Activated CD4-positive, alpha-beta T cell treated with anti-CD3 and anti-CD28 coated beads for 4 hours (primary cell): ENCODE results near the gene NPY2R.

Source experiments
- DNase-seq, 2 donors: peaks; one replicate each; pipeline ENCODE4 v3.0.0-alpha.2; 2020

The NPY2R gene, protein sequence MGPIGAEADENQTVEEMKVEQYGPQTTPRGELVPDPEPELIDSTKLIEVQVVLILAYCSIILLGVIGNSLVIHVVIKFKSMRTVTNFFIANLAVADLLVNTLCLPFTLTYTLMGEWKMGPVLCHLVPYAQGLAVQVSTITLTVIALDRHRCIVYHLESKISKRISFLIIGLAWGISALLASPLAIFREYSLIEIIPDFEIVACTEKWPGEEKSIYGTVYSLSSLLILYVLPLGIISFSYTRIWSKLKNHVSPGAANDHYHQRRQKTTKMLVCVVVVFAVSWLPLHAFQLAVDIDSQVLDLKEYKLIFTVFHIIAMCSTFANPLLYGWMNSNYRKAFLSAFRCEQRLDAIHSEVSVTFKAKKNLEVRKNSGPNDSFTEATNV

DNA sequence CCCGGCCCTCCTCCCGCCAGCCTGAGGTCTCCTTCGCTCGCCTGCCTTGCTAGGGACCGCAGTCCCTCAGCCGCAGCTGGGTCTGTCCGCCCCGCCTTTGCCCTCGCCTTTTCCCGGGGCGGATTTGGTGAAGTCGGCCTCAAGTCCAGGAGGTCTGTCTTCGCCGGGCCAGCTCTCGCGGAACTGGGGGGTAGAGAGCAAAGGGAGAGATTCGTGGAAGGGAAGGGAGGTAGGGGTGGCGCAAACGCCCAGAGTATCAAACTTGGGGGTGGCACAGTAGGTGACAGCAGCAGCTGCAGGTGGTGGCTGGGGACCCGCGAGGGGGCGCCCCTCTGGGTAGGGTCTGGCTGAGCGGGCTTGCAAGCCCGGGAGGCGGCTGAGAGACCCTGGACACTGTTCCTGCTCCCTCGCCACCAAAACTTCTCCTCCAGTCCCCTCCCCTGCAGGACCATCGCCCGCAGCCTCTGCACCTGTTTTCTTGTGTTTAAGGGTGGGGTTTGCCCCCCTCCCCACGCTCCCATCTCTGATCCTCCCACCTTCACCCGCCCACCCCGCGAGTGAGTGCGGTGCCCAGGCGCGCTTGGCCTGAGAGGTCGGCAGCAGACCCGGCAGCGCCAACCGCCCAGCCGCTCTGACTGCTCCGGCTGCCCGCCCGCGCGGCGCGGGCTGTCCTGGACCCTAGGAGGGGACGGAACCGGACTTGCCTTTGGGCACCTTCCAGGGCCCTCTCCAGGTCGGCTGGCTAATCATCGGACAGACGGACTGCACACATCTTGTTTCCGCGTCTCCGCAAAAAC lies at the start of gene NPY2R:
TSS of gene NPY2R (plus strand) at position 379 of the 797 bp plus-strand sequence. CDS start 5,304 bp downstream, outside the sequence.
- no peak for DNase-seq

GRCh38 chr4:155161357-155161756 lies 47.1 kb upstream of the NPY2R start:
- DNase-seq = no peak

DNA sequence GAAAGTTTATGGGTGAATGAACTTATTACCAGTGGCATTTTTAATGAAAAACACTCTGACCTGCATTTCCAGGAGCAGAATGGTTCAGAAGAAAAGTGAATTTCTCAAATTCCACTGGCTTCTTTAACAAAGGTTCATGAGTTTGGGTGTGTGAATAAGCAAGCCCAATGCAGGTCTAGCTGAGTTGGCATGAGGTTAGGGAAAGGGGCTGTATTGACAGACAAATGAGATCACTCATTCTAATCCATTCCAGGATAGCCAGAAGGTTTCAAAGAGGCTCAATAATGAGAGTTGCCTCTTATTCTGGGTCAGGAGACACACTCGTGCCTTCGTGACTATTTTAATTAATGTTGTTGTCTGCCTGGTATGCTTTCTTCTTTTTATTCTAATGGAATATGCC lies 43.7 kb upstream of the NPY2R start:
- DNase-seq = no peak

DNA sequence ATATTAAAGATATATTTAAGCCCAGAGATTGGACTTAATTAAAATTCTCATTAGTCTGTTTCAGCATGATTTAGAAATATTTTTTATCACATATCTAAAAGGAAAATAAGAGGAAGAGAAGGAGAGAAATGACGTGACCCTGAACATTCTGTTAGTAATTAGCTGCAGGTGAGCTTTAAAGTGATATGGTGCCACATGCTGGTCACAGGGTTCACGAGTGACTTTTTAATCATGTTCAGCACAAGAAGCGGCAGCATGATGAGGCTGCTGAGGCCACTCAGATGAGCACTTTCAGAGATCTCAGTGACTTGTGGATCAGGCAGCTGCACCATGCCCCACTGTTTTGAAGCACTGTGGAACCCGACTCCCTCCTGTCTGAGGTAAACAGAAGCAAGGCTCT lies 37.9 kb upstream of the NPY2R start:
- no peak for DNase-seq

- DNase-seq = no peak
Measured at GRCh38 chr4:155173371-155173770, 35.1 kb upstream of the NPY2R start.

DNA sequence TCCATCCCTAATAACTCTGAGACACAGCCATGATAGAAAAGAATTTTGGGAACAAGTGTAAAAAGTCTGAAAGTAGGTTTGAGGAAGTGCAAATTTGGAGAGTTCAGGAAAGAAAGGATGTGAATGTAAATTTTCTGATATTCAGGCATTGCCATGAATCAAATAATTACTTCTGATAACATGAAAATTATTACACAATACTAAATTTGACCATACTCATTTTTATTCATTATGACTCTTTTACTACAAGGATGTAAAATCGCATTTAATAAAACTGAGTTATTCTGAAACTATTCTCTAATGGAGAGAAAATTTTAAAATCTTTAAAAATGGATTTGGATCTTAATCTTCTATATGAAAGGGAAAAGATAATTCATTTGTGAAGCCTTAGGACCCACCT lies 33.8 kb upstream of the NPY2R start:
- DNase-seq = no peak

DNA sequence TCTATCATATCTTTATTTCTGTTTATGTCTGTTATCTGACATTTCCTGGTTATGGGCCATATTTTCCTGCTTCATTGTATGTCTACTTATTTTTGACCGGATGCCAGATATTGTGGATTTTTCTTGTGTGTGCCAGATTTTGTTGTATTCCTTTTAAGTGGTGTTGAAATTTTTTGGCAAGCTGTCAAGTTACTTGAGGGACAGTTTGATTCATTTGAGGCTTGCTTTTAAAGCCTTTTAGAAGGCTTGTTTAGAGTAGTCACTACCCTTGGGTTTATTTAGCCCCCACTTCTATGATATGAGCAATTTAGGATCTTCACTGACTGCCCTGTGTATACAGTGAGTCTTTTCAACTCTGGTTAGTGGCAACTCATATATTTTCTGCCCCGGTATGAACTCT lies 29.2 kb upstream of the NPY2R start:
- no peak for DNase-seq

DNA sequence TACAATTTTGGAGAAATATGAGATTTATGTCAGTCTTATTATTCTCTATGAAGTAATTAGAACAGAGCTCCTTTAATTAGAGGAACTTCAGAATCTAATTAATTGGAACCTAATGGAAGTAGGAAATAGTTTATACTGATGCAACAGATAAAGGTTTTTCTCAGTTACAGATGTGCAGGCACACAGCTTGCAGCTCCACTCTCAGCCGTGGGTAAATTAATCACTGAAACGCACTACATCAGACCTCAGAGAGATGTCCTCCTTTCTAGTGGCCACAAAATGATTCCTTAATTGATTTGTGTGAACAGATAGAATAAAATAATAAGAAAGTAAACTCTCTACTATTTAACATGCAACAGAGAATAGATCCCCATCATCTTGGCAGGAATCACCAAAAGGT lies 21.5 kb upstream of the NPY2R start:
- DNase-seq = no peak

DNA sequence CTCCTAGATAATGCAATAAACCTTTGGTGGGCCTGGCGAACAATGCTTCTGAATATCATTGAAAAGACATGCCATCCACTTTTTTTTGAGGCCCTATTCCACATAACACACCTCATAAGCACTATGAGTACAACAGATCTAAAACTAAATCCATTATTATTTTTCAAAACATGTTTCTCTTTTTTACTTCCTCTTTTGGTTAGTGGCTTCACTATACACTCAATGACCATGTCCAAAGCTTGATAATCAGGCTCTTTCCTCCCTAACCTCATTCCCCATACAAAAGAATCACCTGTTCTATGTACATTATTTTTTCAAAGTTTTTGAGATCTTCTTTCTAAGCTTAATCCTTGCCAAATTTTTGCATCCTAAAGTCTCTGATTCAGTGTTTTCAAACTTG lies 20.4 kb upstream of the NPY2R start:
- no peak for DNase-seq

DNA sequence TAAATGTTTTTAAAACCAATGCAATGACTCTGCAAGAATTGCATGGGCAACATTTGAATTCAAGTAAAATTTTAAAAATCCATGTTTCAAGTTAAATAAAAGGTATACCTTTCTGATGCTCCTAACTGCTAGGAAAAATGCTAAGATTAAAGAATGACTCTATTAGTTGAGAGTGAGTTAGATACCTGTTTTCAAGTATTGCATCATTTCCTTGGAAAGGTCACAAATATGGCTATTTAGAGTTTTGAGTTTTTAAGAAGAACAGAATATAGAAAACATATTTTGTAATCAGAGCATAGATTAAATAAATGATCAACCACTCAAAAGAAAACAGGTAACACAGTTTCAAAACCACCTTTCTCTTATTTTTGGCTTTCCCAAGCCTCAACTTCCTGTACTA lies 18.3 kb upstream of the NPY2R start:
- no peak for DNase-seq

- no peak for DNase-seq
Measured at GRCh38 chr4:155197757-155198156, 10.7 kb upstream of the NPY2R start.

DNA sequence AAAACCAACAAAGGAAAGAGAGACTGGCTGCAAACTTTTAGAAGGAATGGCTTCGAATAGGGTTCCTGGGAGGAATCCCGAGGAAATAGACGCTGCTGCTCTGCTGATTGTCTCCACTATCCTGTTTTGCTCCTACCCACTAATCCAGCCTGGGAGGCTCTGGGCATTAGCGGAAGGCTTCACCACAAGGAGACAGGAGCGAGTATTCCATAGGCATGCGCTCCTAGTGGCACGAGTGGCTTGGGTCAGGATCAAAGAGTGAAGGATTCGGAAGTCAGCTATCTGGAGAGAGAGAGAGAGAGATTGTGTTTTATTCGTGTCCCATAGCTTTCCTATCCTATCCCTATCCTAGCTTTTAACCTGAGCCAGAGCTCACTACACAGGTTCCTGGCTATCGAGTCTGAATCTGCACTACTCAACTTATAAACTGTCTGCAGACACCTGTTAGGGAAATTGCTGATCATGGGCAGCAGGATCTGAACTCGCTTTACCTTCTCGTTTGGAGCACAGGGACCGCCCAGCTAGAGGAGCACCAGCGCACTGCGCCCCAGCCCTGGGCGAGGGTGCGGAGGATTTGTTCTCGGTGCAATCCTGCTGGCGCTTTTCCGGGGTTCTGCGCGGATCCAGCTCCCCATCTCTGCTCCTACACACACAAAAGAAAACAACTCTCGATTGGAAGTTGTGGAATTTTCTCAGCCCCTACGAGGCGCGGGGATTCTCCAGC lies 740 bp upstream of the NPY2R start:
- DNase-seq = no peak

DNA sequence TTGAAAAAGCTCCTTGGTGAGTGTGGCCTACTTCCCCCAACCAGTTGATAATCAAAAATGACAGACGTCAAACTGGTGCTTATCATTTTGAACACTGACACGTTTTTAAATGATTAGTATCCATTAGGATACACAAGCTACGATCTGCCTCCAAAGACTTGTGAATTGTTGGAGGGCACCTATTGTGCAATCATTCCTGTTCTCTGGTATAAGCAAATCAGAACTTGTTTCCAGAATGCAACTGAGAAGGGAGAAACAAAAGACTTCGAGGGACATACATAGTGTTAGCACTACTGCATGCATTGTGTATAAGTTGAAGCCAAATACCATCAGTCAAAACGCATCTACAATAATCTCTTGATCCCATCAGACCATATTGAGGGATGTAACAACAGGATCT lies 11.6 kb downstream of the NPY2R start:
- DNase-seq = no peak

- no peak for DNase-seq
Measured at GRCh38 chr4:155227131-155227530, 18.7 kb downstream of the NPY2R start.

DNA sequence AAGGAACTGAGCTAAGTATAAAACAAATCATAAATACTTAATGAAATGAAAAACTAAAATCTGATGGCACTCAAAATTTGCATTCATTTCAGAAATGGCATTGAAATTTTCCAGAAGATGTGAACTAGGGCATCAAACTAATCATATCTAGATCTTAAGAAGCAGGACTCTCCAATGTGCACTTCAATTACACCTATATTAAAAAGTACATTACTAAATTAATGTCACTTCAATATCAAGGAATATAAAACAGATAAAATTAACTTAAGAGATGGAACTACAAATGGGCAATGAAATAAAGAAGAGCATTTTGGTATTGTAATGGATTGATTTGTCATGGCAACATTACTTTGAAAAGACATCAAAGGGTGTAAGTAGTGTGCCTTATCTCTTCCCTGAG lies 20.3 kb downstream of the NPY2R start:
- DNase-seq = no peak

- no peak for DNase-seq
Measured at GRCh38 chr4:155232432-155232831, 24.0 kb downstream of the NPY2R start.

DNA sequence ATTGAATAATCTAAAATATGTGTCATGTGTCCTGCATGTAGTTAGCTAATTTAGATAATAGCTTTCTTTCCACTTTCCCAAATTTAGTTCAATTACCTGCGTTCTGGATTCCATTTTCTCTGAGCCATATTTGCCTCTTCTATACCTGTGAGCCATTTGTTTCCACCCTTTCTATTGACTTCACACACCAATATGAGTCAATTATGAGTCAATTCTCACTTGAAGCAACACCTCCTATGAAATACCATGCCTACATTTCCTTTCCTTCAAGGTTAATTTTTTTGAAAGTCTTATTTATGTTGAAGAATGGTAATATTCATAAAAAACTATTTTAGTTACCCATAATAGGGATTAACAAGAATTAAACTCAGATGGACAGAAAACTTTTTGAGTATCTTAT lies 25.8 kb downstream of the NPY2R start:
- no peak for DNase-seq

DNA sequence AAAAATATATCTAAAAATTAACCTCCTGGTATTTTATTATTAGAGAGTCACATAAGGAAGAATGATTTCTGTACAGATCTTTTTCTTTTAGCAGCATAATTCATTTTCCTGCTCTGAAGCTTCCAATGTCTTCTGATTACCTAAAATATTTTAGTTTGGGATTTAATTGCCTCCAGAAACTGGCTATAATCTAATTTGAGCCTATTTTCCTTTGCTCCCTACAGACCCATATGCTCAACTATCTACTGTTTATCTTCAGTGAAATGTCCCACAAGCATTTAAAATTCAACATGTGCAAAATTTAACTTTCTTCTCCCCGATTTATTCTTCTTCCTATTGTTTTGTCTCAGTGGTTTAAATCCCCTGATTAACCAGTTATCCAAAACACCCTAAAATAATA lies 29.1 kb downstream of the NPY2R start:
- no peak for DNase-seq

GRCh38 chr4:155241225-155241624 lies 32.8 kb downstream of the NPY2R start:
- DNase-seq = no peak

DNA sequence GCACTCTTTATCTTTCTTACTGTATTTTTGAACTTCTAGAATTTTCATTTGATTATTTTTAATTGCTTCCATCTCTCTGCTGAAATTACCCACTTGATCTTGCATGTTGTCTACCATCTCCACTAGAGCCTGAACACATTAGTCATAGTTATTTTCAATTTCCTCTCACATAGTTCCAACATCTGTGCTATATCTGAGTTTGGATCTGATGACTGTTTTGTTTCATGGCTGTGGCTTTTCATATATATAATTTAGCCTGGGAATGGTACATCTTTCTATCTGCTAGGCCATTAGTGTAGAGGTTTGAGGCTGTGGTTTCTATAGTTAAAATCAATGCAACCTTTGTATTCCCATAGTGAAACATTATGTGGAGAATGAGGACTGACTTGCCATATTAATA lies 33.2 kb downstream of the NPY2R start:
- DNase-seq = no peak

DNA sequence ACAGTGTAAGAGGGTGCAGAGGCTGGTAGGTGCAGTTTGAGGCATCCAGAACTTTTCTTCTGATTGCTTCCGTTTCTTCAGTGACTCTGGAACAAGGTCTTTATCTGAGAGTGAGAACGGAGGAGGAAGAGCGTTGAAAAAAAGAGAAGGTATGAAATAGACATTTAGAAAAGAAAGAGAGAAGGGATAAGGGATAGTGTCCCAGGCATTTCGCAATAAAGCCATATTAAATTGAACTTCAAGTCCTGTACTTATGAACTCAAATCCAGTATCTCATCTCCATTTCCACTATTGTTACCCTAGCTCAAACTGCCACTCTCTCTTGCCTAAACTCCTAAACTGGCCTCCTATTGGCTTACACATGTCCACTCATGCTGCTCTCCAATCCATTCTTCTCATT lies 36.7 kb downstream of the NPY2R start:
- DNase-seq = no peak

- no peak for DNase-seq
Measured at GRCh38 chr4:155248002-155248896, 39.8 kb downstream of the NPY2R start.
